Nephron progenitor cell (in vitro differentiated cells): ENCODE results near the gene NRTN.

Experiments
- DNase-seq: peaks from one replicate; pipeline ENCODE4 v3.0.0; 2021
- H3K27ac Mint-ChIP-seq: 2 replicates; pipeline ENCODE4 v1.8.0; 2021; ENCODE audit warnings: mild to moderate bottlenecking, moderate library complexity, mixed read lengths
- H3K27me3 Mint-ChIP-seq: 2 replicates; pipeline ENCODE4 v1.8.0; 2021; ENCODE audit warnings: mild to moderate bottlenecking, low read depth, mixed read lengths; ENCODE audit not compliant: poor library complexity
- H3K36me3 Mint-ChIP-seq: 2 replicates; pipeline ENCODE4 v1.8.0; 2021; ENCODE audit warnings: low read depth, mixed read lengths
- H3K4me1 Mint-ChIP-seq: 2 replicates; pipeline ENCODE4 v1.8.0; 2021; ENCODE audit warnings: mixed read lengths
- H3K4me3 Mint-ChIP-seq: 2 replicates; pipeline ENCODE4 v1.8.0; 2021; ENCODE audit warnings: mild to moderate bottlenecking, moderate library complexity, mixed read lengths
- H3K9me3 Mint-ChIP-seq: 2 replicates; pipeline ENCODE4 v1.8.0; 2021; ENCODE audit warnings: mild to moderate bottlenecking, moderate library complexity, mixed read lengths
- CTCF ChIP-seq: fragments of 200-600 bp; sonication (generic); IDR thresholded peaks from 2 replicates; pipeline ENCODE4 v1.5.0; 2021; ENCODE audit warnings: antibody characterized with exemption

NRTN gene

GRCh38 chr19:5787409-5788182 is 17.3 kb upstream of the NRTN start:
- H3K9me3 Mint-ChIP-seq = peaks cover 4% of the 10 kb centered on the region
- no peak overlapping the region for H3K27ac Mint-ChIP-seq
- no peak for DNase-seq
- peaks cover 35% of the 10 kb centered on the region for H3K36me3 Mint-ChIP-seq
- no peak for TF ChIP-seq CTCF
- no peak overlapping the region for H3K4me3 Mint-ChIP-seq
- H3K27me3 Mint-ChIP-seq = no peaks in the 10 kb centered on the region
- H3K4me1 Mint-ChIP-seq = peaks cover 13% of the 10 kb centered on the region

- Mint-ChIP-seq H3K4me1 (peaks cover 13% of the 10 kb centered on the region), H3K27me3 (no peaks in the 10 kb centered on the region), H3K36me3 (peaks cover 35% of the 10 kb centered on the region), H3K4me3 (no peak overlapping the region), H3K9me3 (peaks cover 4% of the 10 kb centered on the region), H3K27ac (peak overlapping the region; percentile 64)
- no peak for DNase-seq
- TF ChIP-seq CTCF = no peak
Measured at GRCh38 chr19:5788422-5788821, 16.4 kb upstream of the NRTN start.

GRCh38 chr19:5789351-5789761 is 15.5 kb upstream of the NRTN start:
- Mint-ChIP-seq H3K4me1 (peaks cover 13% of the 10 kb centered on the region), H3K4me3 (peak overlapping the region; percentile 60), H3K9me3 (peaks cover 4% of the 10 kb centered on the region), H3K27me3 (no peaks in the 10 kb centered on the region), H3K27ac (no peak overlapping the region), H3K36me3 (peaks cover 35% of the 10 kb centered on the region)
- no peak for DNase-seq
- no peak for TF ChIP-seq CTCF

DNA sequence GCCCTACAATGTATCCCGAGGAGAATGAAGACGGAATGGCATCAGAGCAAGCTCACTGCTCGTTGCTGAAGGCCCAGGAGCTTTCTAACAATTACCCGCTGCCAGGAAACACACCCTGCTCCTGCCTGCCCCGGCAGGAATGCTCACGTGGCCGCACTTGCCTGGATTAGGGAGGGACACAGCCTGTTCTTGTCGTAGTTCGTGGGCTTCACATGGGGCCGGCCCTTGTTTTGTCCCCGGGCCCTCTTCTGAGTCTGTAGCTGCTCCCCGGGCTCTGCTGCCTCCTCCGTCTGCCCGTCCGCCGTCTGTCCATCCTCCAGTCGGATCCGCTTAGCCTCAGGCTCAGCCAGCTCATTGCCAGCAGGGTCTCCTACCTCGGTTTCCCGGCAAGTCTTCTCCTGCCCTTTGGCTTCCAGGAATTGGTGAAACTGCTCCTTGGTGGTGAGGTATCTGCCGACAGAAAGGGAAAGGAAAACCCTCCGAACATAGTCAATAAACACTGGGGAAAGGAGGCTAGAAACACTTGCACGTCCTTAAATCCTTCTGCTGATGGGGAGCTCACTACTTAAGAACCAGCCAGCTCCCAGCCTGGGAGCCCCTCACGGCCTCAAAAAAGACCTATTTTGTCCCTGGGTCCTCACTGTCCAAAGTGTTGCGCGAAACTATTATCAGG is 14.8 kb upstream of the NRTN start:
- Mint-ChIP-seq H3K27me3 (no peaks in the 10 kb centered on the region), H3K4me3 (peak overlapping the region; percentile 98), H3K36me3 (peaks cover 35% of the 10 kb centered on the region), H3K27ac (peak overlapping the region; percentile 100), H3K4me1 (peaks cover 13% of the 10 kb centered on the region), H3K9me3 (peaks cover 4% of the 10 kb centered on the region)
- TF ChIP-seq CTCF = no peak
- no peak for DNase-seq

- peak within 1 kb of the TSS; percentile 98 for H3K4me3 Mint-ChIP-seq
Measured at GRCh38 chr19:5790559-5791520, 14.0 kb upstream of the NRTN start, which contains the start of gene DUS3L. Gene DUS3L (minus strand): TSS chr19:5791163. CDS start chr19:5791141, 22 bp downstream.

More at GRCh38 chr19:5790559-5791520, 14.0 kb upstream of the NRTN start, which contains the start of gene DUS3L:
- no peak for TF ChIP-seq CTCF
- Mint-ChIP-seq H3K27ac (peak within 1 kb of the TSS; percentile 100), H3K27me3 (no peaks in the 10 kb centered on the region), H3K4me1 (peaks cover 13% of the 10 kb centered on the region), H3K9me3 (peaks cover 4% of the 10 kb centered on the region), H3K36me3 (peaks cover 34% of the 10 kb centered on the region)
- DNase-seq = peak; percentile 94
